ENCODE data around the gene PICK1. TPM values are rescaled to one million over a fixed set of nuclear protein-coding genes. Genes with fewer than 3 reads are reported as not detected.

The PICK1 gene
- total RNA-seq, 1 experiment from 2014 or later, result 26.6 TPM

- Histone ChIP-seq H3K9me3 (ENCODE audit: low read depth, low read length, poor library complexity, severe bottlenecking) (no peaks in the 10 kb centered on the region), H3K4me1 (ENCODE audit: insufficient read depth, low read length, poor library complexity, severe bottlenecking) (no peaks in the 10 kb centered on the region), H3K27me3 (replicated peaks; ENCODE audit: insufficient read depth, low read depth, low read length, poor library complexity) (no peaks in the 10 kb centered on the region), H3K36me3 (ENCODE audit: insufficient read depth, low read length, poor library complexity, severe bottlenecking) (no peaks in the 10 kb centered on the region), H3K27ac (ENCODE audit: low read depth, low read length, poor library complexity, severe bottlenecking) (no peak overlapping the region), H3K4me3 (ENCODE audit: low read depth, low read length, poor library complexity, severe bottlenecking) (no peak overlapping the region)
- intact Hi-C loops (cut with micrococcal nuclease; ENCODE audit: unreplicated experiment), result no loop called here
- POLR2A ChIA-PET (ENCODE audit: low non-redundant PET), result interaction anchor here (0.6 kb wide), 1 partner anchor 15 kb away, joined by 3 read pairs; no protein-coding TSS in a partner anchor
- BruUV-seq (replicated peaks), result no TSS peak
- no peak for DNase-seq (ENCODE audit: low spot score)
- CTCF ChIA-PET, result interaction anchor here (0.9 to 1.0 kb wide), 2 partner anchors 11 to 51 kb away, joined by 10 read pairs; no protein-coding TSS in a partner anchor
- TF ChIP-seq EZH2 (IDR thresholded peaks at IDR 0.05; ENCODE audit: borderline replicate concordance, low read depth, low read length, poor library complexity, severe bottlenecking) (no peak), CTCF (conservative IDR thresholded peaks at IDR 0.05; ENCODE audit: low read depth, low read length) (no peak)
Measured at GRCh38 chr22:38103641-38104040, 46.4 kb downstream of the PICK1 start.

GRCh38 chr22:38104084-38104483 is 46.9 kb downstream of the PICK1 start:
- Histone ChIP-seq H3K36me3 (ENCODE audit: insufficient read depth, low read length, poor library complexity, severe bottlenecking) (no peaks in the 10 kb centered on the region), H3K9me3 (ENCODE audit: low read depth, low read length, poor library complexity, severe bottlenecking) (no peaks in the 10 kb centered on the region), H3K4me1 (ENCODE audit: insufficient read depth, low read length, poor library complexity, severe bottlenecking) (no peaks in the 10 kb centered on the region), H3K27me3 (replicated peaks; ENCODE audit: insufficient read depth, low read depth, low read length, poor library complexity) (no peaks in the 10 kb centered on the region), H3K4me3 (ENCODE audit: low read depth, low read length, poor library complexity, severe bottlenecking) (no peak overlapping the region), H3K27ac (ENCODE audit: low read depth, low read length, poor library complexity, severe bottlenecking) (no peak overlapping the region)
- CTCF ChIA-PET, result interaction anchor here (0.9 to 1.0 kb wide), 2 partner anchors 12 to 52 kb away, joined by 10 read pairs; no protein-coding TSS in a partner anchor
- intact Hi-C loops (cut with micrococcal nuclease; ENCODE audit: unreplicated experiment), result no loop called here
- POLR2A ChIA-PET (ENCODE audit: low non-redundant PET), result interaction anchor here (0.6 kb wide), 1 partner anchor 15 kb away, joined by 3 read pairs; no protein-coding TSS in a partner anchor
- TF ChIP-seq EZH2 (IDR thresholded peaks at IDR 0.05; ENCODE audit: borderline replicate concordance, low read depth, low read length, poor library complexity, severe bottlenecking) (no peak), CTCF (conservative IDR thresholded peaks at IDR 0.05; ENCODE audit: low read depth, low read length) (0 out of 2 replicates have a peak, but pooled peaks have one; percentile 26)
- BruUV-seq (replicated peaks), result no TSS peak
- no peak for DNase-seq (ENCODE audit: low spot score)

GRCh38 chr22:38106814-38107578 is 49.8 kb downstream of the PICK1 start:
- BruUV-seq (replicated peaks), result no TSS peak
- H3K9me3 ChIP-seq (ENCODE audit: low read depth, low read length, poor library complexity, severe bottlenecking), result no peaks in the 10 kb centered on the region
- no peak overlapping the region for H3K27ac ChIP-seq (ENCODE audit: low read depth, low read length, poor library complexity, severe bottlenecking)
- H3K36me3 ChIP-seq (ENCODE audit: insufficient read depth, low read length, poor library complexity, severe bottlenecking), result no peaks in the 10 kb centered on the region
- no peak for TF ChIP-seq CTCF (conservative IDR thresholded peaks at IDR 0.05; ENCODE audit: low read depth, low read length)
- TF ChIP-seq EZH2 (IDR thresholded peaks at IDR 0.05; ENCODE audit: borderline replicate concordance, low read depth, low read length, poor library complexity, severe bottlenecking), result no peak
- no peaks in the 10 kb centered on the region for H3K27me3 ChIP-seq (replicated peaks; ENCODE audit: insufficient read depth, low read depth, low read length, poor library complexity)
- no peak overlapping the region for H3K4me3 ChIP-seq (ENCODE audit: low read depth, low read length, poor library complexity, severe bottlenecking)
- ChIA-PET CTCF (no interaction called here), POLR2A (ENCODE audit: low non-redundant PET) (no interaction called here)
- H3K4me1 ChIP-seq (ENCODE audit: insufficient read depth, low read length, poor library complexity, severe bottlenecking), result no peaks in the 10 kb centered on the region
- DNase-seq (ENCODE audit: low spot score), result no peak
- intact Hi-C loops (cut with micrococcal nuclease; ENCODE audit: unreplicated experiment), result no loop called here

All from A673 (cell line).